Fibroblast of upper back skin (primary cell): Measurements from ENCODE around the gene TREX2.

Source experiments
- DNase-seq: peaks from one replicate; pipeline ENCODE4 v3.0.0-alpha.2; 2013

Gene TREX2

GRCh38 chrX:153433161-153433680, 12.6 kb downstream of the TREX2 start:
- no peak for DNase-seq

GRCh38 chrX:153430796-153431195, 15.1 kb downstream of the TREX2 start:
- DNase-seq = no peak

- DNase-seq = no peak
Observed at GRCh38 chrX:153426204-153426603, 19.7 kb downstream of the TREX2 start.

GRCh38 chrX:153423652-153424051, 22.2 kb downstream of the TREX2 start:
- peak; percentile 3 for DNase-seq

GRCh38 chrX:153421856-153422255, 24.0 kb downstream of the TREX2 start:
- no peak for DNase-seq

- no peak for DNase-seq
Observed at GRCh38 chrX:153420851-153421599, 24.8 kb downstream of the TREX2 start.

- no peak for DNase-seq
Observed at GRCh38 chrX:153417637-153418036, 28.2 kb downstream of the TREX2 start.

GRCh38 chrX:153416781-153417450, 28.9 kb downstream of the TREX2 start:
- DNase-seq = peak; percentile 4

- DNase-seq = no peak
Observed at GRCh38 chrX:153414856-153415510, 30.9 kb downstream of the TREX2 start.

- no peak for DNase-seq
Observed at GRCh38 chrX:153413731-153414130, 32.1 kb downstream of the TREX2 start.

- DNase-seq = no peak
Observed at GRCh38 chrX:153412746-153413720, 32.8 kb downstream of the TREX2 start.

GRCh38 chrX:153411988-153412574, 33.8 kb downstream of the TREX2 start:
- DNase-seq = no peak

- peak; percentile 2 for DNase-seq
Observed at GRCh38 chrX:153411255-153411987, 34.4 kb downstream of the TREX2 start, which contains the start of gene ZFP92. Gene ZFP92, plus strand, starts transcription at chrX:153411472. Its CDS starts 6,851 bp downstream, at chrX:153418323.

- DNase-seq = no peak
Observed at GRCh38 chrX:153410888-153411254, 35.0 kb downstream of the TREX2 start.

GRCh38 chrX:153410373-153410772, 35.5 kb downstream of the TREX2 start:
- DNase-seq = no peak

GRCh38 chrX:153409414-153410101, 36.3 kb downstream of the TREX2 start:
- no peak for DNase-seq

- DNase-seq = no peak
Observed at GRCh38 chrX:153408871-153409351, 36.9 kb downstream of the TREX2 start.

- no peak for DNase-seq
Observed at GRCh38 chrX:153408221-153408721, 37.6 kb downstream of the TREX2 start.

- no peak for DNase-seq
Observed at GRCh38 chrX:153407736-153408135, 38.1 kb downstream of the TREX2 start.

- no peak for DNase-seq
Observed at GRCh38 chrX:153406903-153407302, 39.0 kb downstream of the TREX2 start.
